Uterus (tissue), 2 donors: ENCODE data around the gene PLIN5.

Source experiments
- POLR2A ChIP-seq, 2 donors: fragments of 450-650 bp; IDR thresholded peaks; one replicate each; pipeline ENCODE4 v1.6.1; 2016; ENCODE audit warnings: antibody characterized with exemption in 2 of 2, mild to moderate bottlenecking in 1 of 2, moderate library complexity in 1 of 2
- TF ChIP-seq, protein P1 (sequence below), 4 experiments: fragments of 200-600 bp in 2 of 4; fragments of 450-650 bp in 2 of 4; sonication (generic) in 2 of 4; IDR thresholded peaks; one replicate each; pipeline ENCODE4 v1.5.1; 2016 to 2019; ENCODE audit warnings: antibody characterized with exemption in 4 of 4, mild to moderate bottlenecking in 2 of 4, moderate library complexity in 1 of 4

DNA sequence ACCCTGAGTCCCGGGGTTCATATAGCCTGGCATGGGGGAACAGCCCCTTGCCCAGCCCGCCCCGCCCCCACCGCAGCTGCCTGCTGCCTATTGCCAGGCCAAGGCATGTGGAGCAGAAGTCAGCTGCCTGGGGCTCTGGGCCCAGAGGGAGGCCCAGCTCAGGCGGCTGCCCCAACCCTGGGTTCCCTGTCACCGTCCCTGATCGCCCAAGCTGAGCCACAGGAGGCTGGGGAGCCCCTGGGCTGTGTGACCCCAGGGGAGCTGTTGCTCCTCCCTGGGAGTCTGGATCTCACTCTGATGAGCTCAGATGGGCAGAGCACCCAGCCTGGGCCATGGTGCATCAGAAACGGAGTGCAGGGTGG, 18.1 kb downstream of the PLIN5 start:
- no peak for TF ChIP-seq POLR2A (IDR thresholded peaks at IDR 0.05)
- TF ChIP-seq, protein P1, sequence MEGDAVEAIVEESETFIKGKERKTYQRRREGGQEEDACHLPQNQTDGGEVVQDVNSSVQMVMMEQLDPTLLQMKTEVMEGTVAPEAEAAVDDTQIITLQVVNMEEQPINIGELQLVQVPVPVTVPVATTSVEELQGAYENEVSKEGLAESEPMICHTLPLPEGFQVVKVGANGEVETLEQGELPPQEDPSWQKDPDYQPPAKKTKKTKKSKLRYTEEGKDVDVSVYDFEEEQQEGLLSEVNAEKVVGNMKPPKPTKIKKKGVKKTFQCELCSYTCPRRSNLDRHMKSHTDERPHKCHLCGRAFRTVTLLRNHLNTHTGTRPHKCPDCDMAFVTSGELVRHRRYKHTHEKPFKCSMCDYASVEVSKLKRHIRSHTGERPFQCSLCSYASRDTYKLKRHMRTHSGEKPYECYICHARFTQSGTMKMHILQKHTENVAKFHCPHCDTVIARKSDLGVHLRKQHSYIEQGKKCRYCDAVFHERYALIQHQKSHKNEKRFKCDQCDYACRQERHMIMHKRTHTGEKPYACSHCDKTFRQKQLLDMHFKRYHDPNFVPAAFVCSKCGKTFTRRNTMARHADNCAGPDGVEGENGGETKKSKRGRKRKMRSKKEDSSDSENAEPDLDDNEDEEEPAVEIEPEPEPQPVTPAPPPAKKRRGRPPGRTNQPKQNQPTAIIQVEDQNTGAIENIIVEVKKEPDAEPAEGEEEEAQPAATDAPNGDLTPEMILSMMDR (IDR thresholded peaks at IDR 0.05), result no peak
